K562 (cell line): ENCODE results near the gene CSAD. TPM values are rescaled to one million over a fixed set of nuclear protein-coding genes. Genes with fewer than 3 reads are reported as not detected.

Source experiments
- ATAC-seq: fragments of 200-7000 bp; cut with Tn5 transposase; 3 replicates; pipeline ENCODE4 v1.9.1; 2020; ENCODE audit warnings: moderate library complexity
- BruUV-seq: library from RNA; stranded (reverse); fragments of 400-500 nt; replicated peaks from 2 replicates; lab custom pipeline; 2021; lab: Mats Ljungman, UMichigan
- CTCF ChIA-PET: fragments of 300-600 bp; formaldehyde crosslinking; extraction: SDS; loops from one replicate; lab custom pipeline; 2021; ENCODE audit warnings: low intra/inter-chr PET ratio; lab: Yijun Ruan, JAX
- POLR2A ChIA-PET: fragments of 300-600, 350-650 bp; sonication (Branson Sonifier 250); formaldehyde crosslinking; extraction: SDS; loops from one replicate; lab custom pipeline; 2021; ENCODE audit warnings: antibody characterized with exemption, inconsistent platforms; lab: Yijun Ruan, JAX
- DNase-seq, 4 experiments: peaks; one replicate each; pipeline versions ENCODE4 v3.0.0 to v3.0.0-alpha.2; 2011 to 2018; ENCODE audit warnings: low spot score in 3 of 4, mixed read lengths in 3 of 4; ENCODE audit errors: extremely low read depth in 1 of 4
- FAIRE-seq: peaks from 2 replicates; lab custom pipeline; 2011; peaks lifted over from hg19 to GRCh38; lab: Jason Lieb, UNC
- H2AFZ ChIP-seq: 2 replicates; pipeline ENCODE4 v1.6.0; 2011; ENCODE audit warnings: low read depth, low read length, control low read depth, inconsistent platforms
- H3K27ac ChIP-seq: fragments of 200-600 bp; 3 replicates; pipeline ENCODE4 v1.8.0; 2011; ENCODE audit warnings: low read depth, mild to moderate bottlenecking, control low read depth, inconsistent platforms, low read length, moderate library complexity, mixed read lengths; ENCODE audit errors: extremely low read depth
- H3K27me3 ChIP-seq, 2 experiments: fragments of 300-600 bp in 1 of 2; 2 replicates in 1 of 2; 3 replicates in 1 of 2; pipeline versions ENCODE4 v1.6.0 to v1.8.0; 2011; ENCODE audit warnings: inconsistent platforms in 2 of 2, low read length in 2 of 2, mild to moderate bottlenecking in 1 of 2, mixed read lengths in 1 of 2, moderate library complexity in 1 of 2; ENCODE audit not compliant: control insufficient read depth in 2 of 2, insufficient read depth in 2 of 2
- H3K36me3 ChIP-seq: fragments of 300-600 bp; 3 replicates; pipeline ENCODE4 v1.8.0; 2011; ENCODE audit warnings: mild to moderate bottlenecking, low read length, inconsistent platforms; ENCODE audit not compliant: control insufficient read depth, insufficient read depth
- H3K4me1 ChIP-seq, 2 experiments: fragments of 200-600 bp in 1 of 2; replicated peaks in 1 of 2; 2 replicates in 1 of 2; 3 replicates in 1 of 2; pipeline versions ENCODE4 v1.5.1 to v1.8.0; 2011; ENCODE audit warnings: inconsistent platforms in 2 of 2, low read length in 2 of 2, mild to moderate bottlenecking in 1 of 2, mixed read lengths in 1 of 2, moderate library complexity in 1 of 2; ENCODE audit not compliant: control insufficient read depth in 2 of 2, insufficient read depth in 2 of 2
- H3K4me2 ChIP-seq: 2 replicates; pipeline ENCODE4 v1.6.1; 2011; ENCODE audit warnings: low read length, control low read depth, inconsistent platforms, mixed read lengths; ENCODE audit not compliant: insufficient read depth
- H3K4me3 ChIP-seq: fragments of 200-600 bp; sonication (generic), shearing (Covaris generic); 2 replicates; pipeline ENCODE4 v1.5.1; 2016; ENCODE audit warnings: control low read depth, inconsistent platforms
- H3K79me2 ChIP-seq: fragments of 200-600 bp; 3 replicates; pipeline ENCODE4 v1.8.0; 2011; ENCODE audit warnings: low read length, inconsistent platforms; ENCODE audit not compliant: control insufficient read depth, insufficient read depth
- H3K9ac ChIP-seq, 2 experiments: 2 replicates each; pipeline versions ENCODE4 v1.6.0 to v1.6.1; 2011; ENCODE audit warnings: low read depth in 2 of 2, low read length in 2 of 2, control low read depth in 1 of 2, inconsistent platforms in 1 of 2, mild to moderate bottlenecking in 1 of 2, mixed read lengths in 1 of 2; ENCODE audit not compliant: insufficient read depth in 1 of 2
- H3K9me1 ChIP-seq: one replicate; pipeline ENCODE4 v1.6.0; 2011; ENCODE audit warnings: inconsistent platforms, mild to moderate bottlenecking, low read length, moderate library complexity; ENCODE audit not compliant: control insufficient read depth, insufficient read depth
- H3K9me3 ChIP-seq: replicated peaks from 2 replicates; pipeline ENCODE4 v1.5.1; 2011; ENCODE audit warnings: low read depth, low read length, inconsistent platforms; ENCODE audit not compliant: control insufficient read depth, insufficient read depth
- H4K20me1 ChIP-seq: replicated peaks from 2 replicates; pipeline ENCODE4 v1.6.1; 2011; ENCODE audit warnings: low read length, inconsistent platforms, mixed read lengths; ENCODE audit not compliant: control insufficient read depth, insufficient read depth
- ASH1L ChIP-seq: fragments of 450-650 bp; IDR thresholded peaks from 2 replicates; pipeline ENCODE4 v1.6.1; 2018; ENCODE audit warnings: borderline replicate concordance, mild to moderate bottlenecking, low read depth; ENCODE audit not compliant: partially characterized antibody
- KDM1A ChIP-seq, 2 experiments: fragments of 450-650 bp; IDR thresholded peaks; 2 replicates each; pipeline ENCODE4 v1.6.1; 2016; ENCODE audit warnings: mild to moderate bottlenecking in 2 of 2
- LEF1 ChIP-seq: fragments of 450-650 bp; IDR thresholded peaks from 2 replicates; pipeline ENCODE4 v1.6.1; 2016; ENCODE audit warnings: mild to moderate bottlenecking
- NFIX ChIP-seq: fragments of 250-450 bp; sonication (Bioruptor Pico); IDR thresholded peaks from 2 replicates; pipeline ENCODE4 v1.4.0; 2020; ENCODE audit warnings: low read depth, mild to moderate bottlenecking, moderate library complexity
- NFRKB ChIP-seq: fragments of 450-650 bp; IDR thresholded peaks from 2 replicates; pipeline ENCODE4 v1.6.1; 2016; ENCODE audit warnings: low read depth
- PHF20 ChIP-seq: fragments of 450-650 bp; IDR thresholded peaks from 2 replicates; pipeline ENCODE4 v1.6.1; 2018; ENCODE audit not compliant: partially characterized antibody
- TRIM24 ChIP-seq, 2 experiments: fragments of 450-650 bp; IDR thresholded peaks; 2 replicates each; pipeline ENCODE4 v1.6.1; 2016
- ZFX ChIP-seq: sonication (generic); formaldehyde crosslinking; IDR thresholded peaks from 2 replicates; pipeline ENCODE4 v1.8.0; 2022; ENCODE audit warnings: mild to moderate bottlenecking, missing genetic modification reagents, moderate library complexity
- WGBS: fragments of 100-300 bp; shearing (Covaris generic); methylation state at CpG from one replicate; pipeline ENCODE4 v1.1.6; 2016; ENCODE audit warnings: low coverage, mixed read lengths; ENCODE audit not compliant: insufficient coverage; ENCODE audit errors: missing lambda C conversion rate; 5-methylcytosine and 5-hydroxymethylcytosine counted together
- in situ Hi-C: fragments of 300-500 bp; cut with MboI; formaldehyde crosslinking; loops from 4 replicates; pipeline ENCODE4 v1.15.0; 2018; ENCODE audit warnings: inconsistent platforms, mixed read lengths
- intact Hi-C: fragments of 100-400 bp; cut with micrococcal nuclease; formaldehyde crosslinking; loops from 2 replicates; pipeline ENCODE4 v1.14.2; 2022
- polyA plus RNA-seq, 8 experiments: library from polyadenylated mRNA; depleted of rRNA in 4 of 8; stranded (reverse) in 5 of 8; unstranded in 3 of 8; fragments of >200 nt; fragmentation: Nextera tagmentation in 2 of 8; fragmentation: Illumina TruSeq in 1 of 8; extraction: Ambion mirVana in 2 of 8; extraction: Trizol in 1 of 8; gene quantifications; 2 replicates each; pipeline versions ENCODE4 v1.2.1 to v1.2.3, GENCODE V29; 2011 to 2014; ENCODE audit warnings: inconsistent platforms in 1 of 8, missing spikeins in 1 of 8
- total RNA-seq, 7 experiments: library from RNA; depleted of rRNA in 6 of 7; stranded (reverse); fragments of >200 nt in 6 of 7; fragmentation: Illumina TruSeq in 2 of 7; extraction: Trizol in 2 of 7; gene quantifications; 2 replicates each; pipeline versions ENCODE4 v1.2.1 to v1.2.3, GENCODE V29; 2011 to 2021; ENCODE audit warnings: low replicate concordance in 1 of 7

The CSAD gene
- total and polyA plus RNA-seq, 9 of the 15 experiments (the other 6 are each of a cell fraction or from before 2014, with no cell fraction given) = 1.8 to 19.6 (median 8.1) TPM

DNA sequence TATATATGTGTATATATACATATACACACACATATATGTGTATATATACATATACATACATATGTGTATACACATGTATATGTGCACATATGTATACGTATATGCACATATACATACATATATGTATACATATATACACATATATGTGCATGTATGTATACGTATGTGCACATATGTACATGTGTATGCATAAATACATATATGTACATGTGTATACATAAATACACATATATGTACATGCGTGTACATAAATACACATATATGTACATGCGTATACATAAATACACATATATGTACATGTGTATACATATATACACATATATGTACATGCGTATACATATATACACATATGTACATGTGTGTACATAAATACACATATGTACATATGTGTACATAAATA, 33.5 kb downstream of the CSAD start:
- in situ Hi-C loops = no loop called here
- CTCF ChIA-PET = no interaction called here
- DNase-seq (no peak), ATAC-seq (no peak), FAIRE-seq (no peak)
- H4K20me1 ChIP-seq = no peaks in the 10 kb centered on the region
- no peak overlapping the region for H2AFZ ChIP-seq
- no peaks in the 10 kb centered on the region for H3K27me3 ChIP-seq
- peak; percentile 94 for TF ChIP-seq PHF20
- no peak for TF ChIP-seq NFIX
- TF ChIP-seq LEF1 = peak; percentile 58; the same call in 1 of the 2 replicates
- TF ChIP-seq ASH1L = peak; percentile 32
- TF ChIP-seq ZFX (CRISPR knock-in tag) = no peak
- TF ChIP-seq KDM1A (IDR thresholded peaks at IDR 0.05) = peak in 1 of 2 experiments; percentile 50; a peak in 1 of 4 replicates
- TF ChIP-seq NFRKB = peak; percentile 90
- TF ChIP-seq TRIM24 (IDR thresholded peaks at IDR 0.05) = peak; percentile 43 to 61; a peak in 3 of 4 replicates
- H3K9me1 ChIP-seq = no peaks in the 10 kb centered on the region
- BruUV-seq = no TSS peak
- H3K36me3 ChIP-seq = no peaks in the 10 kb centered on the region
- peaks cover 5% of the 10 kb centered on the region for H3K9me3 ChIP-seq
- POLR2A ChIA-PET = no interaction called here
- H3K27ac ChIP-seq = no peak overlapping the region
- WGBS = 81% methylated on average over 5 of the region's 5 CpGs
- no peaks in the 10 kb centered on the region for H3K79me2 ChIP-seq
- peaks cover 6 to 9% of the 10 kb centered on the region in 2 experiments; a peak in 3 of 5 replicates for H3K4me1 ChIP-seq
- H3K4me3 ChIP-seq = no peak overlapping the region
- H3K4me2 ChIP-seq = no peak overlapping the region
- intact Hi-C loops = no loop called here
- H3K9ac ChIP-seq = no peak overlapping the region
